Measurements from ENCODE around the gene HPCAL4.
A peak's percentile ranks its signal among the peaks of the same experiment; 100 is the strongest.

HPCAL4 gene

DNA sequence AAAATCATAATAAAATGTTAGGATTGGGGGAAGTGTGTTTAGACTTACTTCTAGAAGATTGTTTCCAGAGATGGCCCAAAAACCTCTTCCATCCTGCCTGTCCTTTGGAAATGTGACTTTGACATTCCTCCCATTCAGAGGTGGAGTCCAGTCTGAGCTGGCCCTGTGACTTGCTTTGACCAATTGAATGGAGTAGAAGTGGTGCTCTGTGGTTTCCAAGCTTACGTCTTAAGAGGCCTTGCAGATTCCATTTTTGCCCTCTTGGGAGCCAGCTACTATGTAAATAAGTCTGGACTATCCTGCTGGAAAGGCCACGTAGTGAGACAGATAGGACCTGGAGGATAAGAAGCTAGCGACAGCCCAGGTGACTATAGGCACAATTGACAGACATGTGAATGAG is 18.0 kb downstream of the HPCAL4 start:
- DNase-seq (ENCODE audit: low spot score) (no peak), ATAC-seq (ENCODE audit: low read depth) (no peak)
- Histone ChIP-seq H3K27ac (ENCODE audit: poor library complexity, severe bottlenecking) (no peak overlapping the region), H3K4me3 (ENCODE audit: severe bottlenecking) (no peak overlapping the region), H3K27me3 (ENCODE audit: insufficient read depth, poor library complexity, severe bottlenecking) (peaks cover 27% of the 10 kb centered on the region), H3K9me3 (ENCODE audit: severe bottlenecking) (no peaks in the 10 kb centered on the region), H3K4me1 (ENCODE audit: insufficient read depth, poor library complexity, severe bottlenecking) (peaks cover 11% of the 10 kb centered on the region), H3K36me3 (ENCODE audit: low read depth) (no peaks in the 10 kb centered on the region)
- TF ChIP-seq, protein P1, sequence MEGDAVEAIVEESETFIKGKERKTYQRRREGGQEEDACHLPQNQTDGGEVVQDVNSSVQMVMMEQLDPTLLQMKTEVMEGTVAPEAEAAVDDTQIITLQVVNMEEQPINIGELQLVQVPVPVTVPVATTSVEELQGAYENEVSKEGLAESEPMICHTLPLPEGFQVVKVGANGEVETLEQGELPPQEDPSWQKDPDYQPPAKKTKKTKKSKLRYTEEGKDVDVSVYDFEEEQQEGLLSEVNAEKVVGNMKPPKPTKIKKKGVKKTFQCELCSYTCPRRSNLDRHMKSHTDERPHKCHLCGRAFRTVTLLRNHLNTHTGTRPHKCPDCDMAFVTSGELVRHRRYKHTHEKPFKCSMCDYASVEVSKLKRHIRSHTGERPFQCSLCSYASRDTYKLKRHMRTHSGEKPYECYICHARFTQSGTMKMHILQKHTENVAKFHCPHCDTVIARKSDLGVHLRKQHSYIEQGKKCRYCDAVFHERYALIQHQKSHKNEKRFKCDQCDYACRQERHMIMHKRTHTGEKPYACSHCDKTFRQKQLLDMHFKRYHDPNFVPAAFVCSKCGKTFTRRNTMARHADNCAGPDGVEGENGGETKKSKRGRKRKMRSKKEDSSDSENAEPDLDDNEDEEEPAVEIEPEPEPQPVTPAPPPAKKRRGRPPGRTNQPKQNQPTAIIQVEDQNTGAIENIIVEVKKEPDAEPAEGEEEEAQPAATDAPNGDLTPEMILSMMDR (IDR thresholded peaks at IDR 0.05; ENCODE audit: poor library complexity, severe bottlenecking) = no peak

DNA sequence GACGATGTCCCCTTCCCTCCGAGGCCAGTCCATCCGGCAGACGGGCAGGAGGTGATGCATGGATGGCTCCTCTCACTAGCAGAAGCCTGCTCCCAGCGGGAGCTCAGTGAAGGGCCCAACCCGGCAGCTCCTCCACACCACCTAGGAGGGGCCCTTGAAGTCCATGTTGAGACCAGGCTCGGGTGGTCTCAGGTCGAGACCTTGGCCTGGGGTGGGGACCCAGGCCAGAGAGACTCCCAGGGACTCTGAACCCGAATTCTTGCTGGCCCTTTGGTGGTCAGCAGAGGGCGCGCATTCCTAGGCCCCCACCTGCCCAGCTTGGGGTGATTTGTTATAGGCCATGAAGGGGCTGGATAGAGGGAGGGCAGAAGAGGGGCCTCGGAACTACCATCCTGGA is 18.7 kb downstream of the HPCAL4 start:
- H3K27ac ChIP-seq (ENCODE audit: poor library complexity, severe bottlenecking) = no peak overlapping the region
- DNase-seq (ENCODE audit: low spot score) (no peak), ATAC-seq (ENCODE audit: low read depth) (no peak)
- peaks cover 27% of the 10 kb centered on the region for H3K27me3 ChIP-seq (ENCODE audit: insufficient read depth, poor library complexity, severe bottlenecking)
- no peak overlapping the region for H3K4me3 ChIP-seq (ENCODE audit: severe bottlenecking)
- H3K9me3 ChIP-seq (ENCODE audit: severe bottlenecking) = no peaks in the 10 kb centered on the region
- TF ChIP-seq, protein P1 (IDR thresholded peaks at IDR 0.05; ENCODE audit: poor library complexity, severe bottlenecking) = peak; percentile 49
- H3K36me3 ChIP-seq (ENCODE audit: low read depth) = no peaks in the 10 kb centered on the region
- peaks cover 11% of the 10 kb centered on the region for H3K4me1 ChIP-seq (ENCODE audit: insufficient read depth, poor library complexity, severe bottlenecking)

DNA sequence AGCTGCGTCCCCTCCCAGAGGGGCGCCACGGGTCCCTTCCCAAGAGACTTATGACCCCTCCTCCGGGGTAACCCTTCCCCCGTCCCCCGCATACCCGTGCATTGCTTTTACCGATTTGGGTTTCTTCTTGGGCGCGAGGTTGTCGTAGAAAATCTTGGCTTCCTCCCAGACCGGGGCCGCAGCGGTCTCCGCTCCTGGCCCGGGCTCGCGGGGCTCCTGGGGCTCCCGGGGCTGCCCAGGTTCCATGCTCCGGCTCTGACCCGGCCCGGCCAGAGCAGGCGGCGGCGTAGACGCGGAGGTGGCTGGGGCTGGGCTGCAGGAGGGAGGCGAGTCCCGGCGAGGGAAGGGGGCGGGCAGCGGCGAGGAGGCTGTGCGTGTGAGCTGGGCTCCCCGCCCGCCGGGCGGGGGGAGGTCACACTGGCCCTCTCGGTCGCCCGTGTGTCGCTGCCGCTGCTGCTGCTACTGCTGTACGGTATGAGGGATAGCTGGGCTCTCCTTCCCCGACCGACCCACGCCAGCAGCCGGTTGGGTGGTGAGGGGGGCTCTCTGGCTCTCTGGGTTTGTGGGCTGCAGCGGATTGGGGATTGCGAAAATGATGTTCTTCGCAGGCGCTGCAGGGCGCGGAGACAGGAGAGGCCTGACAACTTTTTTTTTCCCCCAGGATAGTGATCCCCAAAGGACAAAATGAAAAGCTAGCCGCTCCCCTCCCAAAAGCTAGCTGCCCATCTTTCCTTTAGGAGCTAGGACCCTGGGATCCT is 19.3 kb downstream of the HPCAL4 start, which contains the start of gene NT5C1A:
NT5C1A (minus strand) TSS at position 315 of the 758 bp plus-strand sequence; CDS start at position 246, 69 bp downstream.
- Histone ChIP-seq H3K27ac (ENCODE audit: poor library complexity, severe bottlenecking) (no peak within 1 kb of the TSS), H3K27me3 (ENCODE audit: insufficient read depth, poor library complexity, severe bottlenecking) (peaks cover 27% of the 10 kb centered on the region), H3K4me3 (ENCODE audit: severe bottlenecking) (peak within 1 kb of the TSS; percentile 26)

DNA sequence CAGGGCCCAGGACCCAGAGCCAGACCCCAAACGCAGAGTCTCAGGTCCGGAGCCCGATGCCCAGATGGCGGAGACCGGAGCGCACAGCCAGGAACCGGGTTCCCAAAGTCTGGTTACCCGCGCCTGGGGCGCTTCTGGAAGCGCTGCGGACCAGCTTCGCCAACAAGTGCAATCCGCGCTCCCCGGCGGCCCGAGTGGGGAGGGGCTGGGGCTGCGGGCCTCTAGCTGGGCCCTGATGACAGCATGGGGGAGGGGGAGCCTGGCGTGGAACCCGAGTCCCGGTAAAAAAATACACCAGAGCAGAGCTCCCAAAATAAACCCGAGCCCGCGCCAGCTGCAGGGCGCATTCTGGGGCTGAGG is 19.8 kb downstream of the HPCAL4 start:
- H3K4me1 ChIP-seq (ENCODE audit: insufficient read depth, poor library complexity, severe bottlenecking) = peaks cover 3% of the 10 kb centered on the region
- H3K36me3 ChIP-seq (ENCODE audit: low read depth) = no peaks in the 10 kb centered on the region
- TF ChIP-seq, protein P1 (IDR thresholded peaks at IDR 0.05; ENCODE audit: poor library complexity, severe bottlenecking) = no peak
- ATAC-seq (ENCODE audit: low read depth) (no peak; the same call in 2 of the 3 replicates), DNase-seq (ENCODE audit: low spot score) (no peak)
- H3K27ac ChIP-seq (ENCODE audit: poor library complexity, severe bottlenecking) = no peak overlapping the region
- H3K4me3 ChIP-seq (ENCODE audit: severe bottlenecking) = peak overlapping the region; percentile 26
- H3K27me3 ChIP-seq (ENCODE audit: insufficient read depth, poor library complexity, severe bottlenecking) = peaks cover 27% of the 10 kb centered on the region
- no peaks in the 10 kb centered on the region for H3K9me3 ChIP-seq (ENCODE audit: severe bottlenecking)

More for the DNA sequence above, 19.3 kb downstream of the HPCAL4 start, which contains the start of gene NT5C1A:
- TF ChIP-seq, protein P1 (IDR thresholded peaks at IDR 0.05; ENCODE audit: poor library complexity, severe bottlenecking) = no peak
- DNase-seq (ENCODE audit: low spot score) = no peak
- no peaks in the 10 kb centered on the region for H3K36me3 ChIP-seq (ENCODE audit: low read depth)
- H3K9me3 ChIP-seq (ENCODE audit: severe bottlenecking) = no peaks in the 10 kb centered on the region
- H3K4me1 ChIP-seq (ENCODE audit: insufficient read depth, poor library complexity, severe bottlenecking) = peaks cover 9% of the 10 kb centered on the region
- ATAC-seq (ENCODE audit: low read depth) = peak; percentile 54

DNA sequence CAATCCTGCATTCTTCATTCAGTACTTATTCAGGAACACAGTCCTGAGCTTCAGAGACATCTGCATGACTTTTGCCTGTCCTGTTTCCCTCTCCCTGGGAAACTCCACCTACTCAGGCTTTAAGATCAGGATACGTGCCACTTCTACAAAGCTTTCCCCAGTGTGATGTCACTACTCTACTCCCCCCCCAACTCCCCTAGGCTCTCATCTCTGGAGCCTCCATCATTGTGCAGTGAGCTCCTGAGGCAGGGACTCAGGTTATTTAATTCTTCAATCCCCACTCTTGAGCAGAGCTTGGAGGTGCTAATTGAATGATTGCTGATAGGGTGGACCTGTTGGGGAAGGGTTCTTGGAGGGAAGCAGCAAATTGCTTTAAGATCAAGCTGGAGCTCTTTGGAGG is 20.5 kb downstream of the HPCAL4 start:
- Histone ChIP-seq H3K4me3 (ENCODE audit: severe bottlenecking) (no peak overlapping the region), H3K27ac (ENCODE audit: poor library complexity, severe bottlenecking) (no peak overlapping the region), H3K27me3 (ENCODE audit: insufficient read depth, poor library complexity, severe bottlenecking) (peaks cover 27% of the 10 kb centered on the region), H3K36me3 (ENCODE audit: low read depth) (no peaks in the 10 kb centered on the region), H3K9me3 (ENCODE audit: severe bottlenecking) (no peaks in the 10 kb centered on the region), H3K4me1 (ENCODE audit: insufficient read depth, poor library complexity, severe bottlenecking) (peaks cover 3% of the 10 kb centered on the region)
- DNase-seq (ENCODE audit: low spot score) = no peak
- TF ChIP-seq, protein P1 (IDR thresholded peaks at IDR 0.05; ENCODE audit: poor library complexity, severe bottlenecking) = no peak
- no peak for ATAC-seq (ENCODE audit: low read depth)

Data from RWPE2 (cell line).